OCI-LY7 (cell line): ENCODE measurements around the gene SPARC.

Experiments used
- CTCF ChIP-seq: fragments of 200-600 bp; sonication (generic); conservative IDR thresholded peaks from 2 replicates; pipeline ENCODE4 v1.5.1; 2014; ENCODE audit warnings: mild to moderate bottlenecking, antibody characterized with exemption, low read length, moderate library complexity, mixed read lengths
- EZH2phosphoT487 ChIP-seq: fragments of 200-600 bp; sonication (generic); IDR thresholded peaks from 2 replicates; pipeline ENCODE4 v1.6.1; 2018; ENCODE audit warnings: low read depth, borderline replicate concordance, mild to moderate bottlenecking, mixed run types, antibody characterized with exemption, low read length, moderate library complexity, mixed read lengths

DNA sequence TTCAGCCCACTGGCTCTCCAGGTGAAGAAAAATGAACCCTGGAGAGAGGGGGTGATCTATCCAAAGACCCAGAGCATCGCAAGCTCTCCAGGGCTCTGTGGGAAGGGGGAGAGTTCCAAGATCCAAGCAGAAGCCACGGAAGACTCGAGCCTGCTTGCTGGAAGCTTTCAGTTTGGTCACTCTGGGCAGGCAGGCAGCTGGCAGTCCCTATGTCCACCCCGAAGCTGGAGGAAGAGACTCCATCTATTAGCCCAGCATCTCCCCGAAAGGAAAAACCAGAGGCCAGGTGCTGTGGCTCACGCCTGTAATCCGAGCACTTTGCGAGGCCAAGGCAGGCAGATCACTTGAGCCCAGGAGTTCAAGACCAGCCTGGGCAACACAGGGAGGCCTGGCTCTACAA lies 10.7 kb upstream of the SPARC start:
- no peak for TF ChIP-seq CTCF
- TF ChIP-seq EZH2phosphoT487 = no peak
